GM21367 (cell line): Measurements from ENCODE around the gene SLC24A2.
"Not testable (repeated sequence)": the region's sequence is repeated elsewhere in the genome, so short reads cannot be mapped to it uniquely, and the experiment has no call there.

Experiments
- ATAC-seq: cut with Tn5 transposase; IDR thresholded peaks from one replicate; pipeline ENCODE4 v1.9.1; 2021; ENCODE audit not compliant: unreplicated experiment

Gene SLC24A2

GRCh38 chr9:19788614-19789271 is at the start of gene SLC24A2:
SLC24A2 (minus strand) TSS chr9:19789037.
- ATAC-seq, result no peak

GRCh38 chr9:19833331-19833730 is 44.5 kb upstream of the SLC24A2 start:
- ATAC-seq, result not testable (repeated sequence)

- no peak for ATAC-seq
These were observed 42.0 kb upstream of the SLC24A2 start for GRCh38 chr9:19830796-19831195.

- no peak for ATAC-seq
These were observed 39.8 kb upstream of the SLC24A2 start for GRCh38 chr9:19828576-19829109.

GRCh38 chr9:19816769-19817168 is 27.9 kb upstream of the SLC24A2 start:
- no peak for ATAC-seq

- ATAC-seq, result no peak
These were observed 23.4 kb upstream of the SLC24A2 start for GRCh38 chr9:19812194-19812593.

- no peak for ATAC-seq
These were observed 20.8 kb upstream of the SLC24A2 start for GRCh38 chr9:19809422-19810269.

GRCh38 chr9:19807182-19807892 is 18.5 kb upstream of the SLC24A2 start:
- no peak for ATAC-seq

GRCh38 chr9:19804431-19804830 is 15.6 kb upstream of the SLC24A2 start:
- ATAC-seq, result no peak

- no peak for ATAC-seq
These were observed 12.0 kb upstream of the SLC24A2 start for GRCh38 chr9:19800884-19801283.

GRCh38 chr9:19799784-19800183 is 10.9 kb upstream of the SLC24A2 start:
- no peak for ATAC-seq

GRCh38 chr9:19788152-19788551 is 685 bp downstream of the SLC24A2 start:
- ATAC-seq, result no peak

GRCh38 chr9:19787672-19788071 is 1.2 kb downstream of the SLC24A2 start:
- no peak for ATAC-seq

- no peak for ATAC-seq
These were observed 3.6 kb downstream of the SLC24A2 start for GRCh38 chr9:19785230-19785629.

GRCh38 chr9:19784136-19784535 is 4.7 kb downstream of the SLC24A2 start:
- ATAC-seq, result no peak

GRCh38 chr9:19783500-19783899 is 5.3 kb downstream of the SLC24A2 start:
- ATAC-seq, result no peak

GRCh38 chr9:19782005-19782404 is 6.8 kb downstream of the SLC24A2 start:
- no peak for ATAC-seq

GRCh38 chr9:19781240-19781639 is 7.6 kb downstream of the SLC24A2 start:
- ATAC-seq, result no peak

GRCh38 chr9:19771446-19771845 is 17.4 kb downstream of the SLC24A2 start:
- no peak for ATAC-seq

- ATAC-seq, result no peak
These were observed 17.9 kb downstream of the SLC24A2 start for GRCh38 chr9:19770973-19771372.

- no peak for ATAC-seq
These were observed 19.6 kb downstream of the SLC24A2 start for GRCh38 chr9:19769213-19769612.
